B cell (primary cell): ENCODE measurements around the gene MORN4. TPM values are rescaled to one million over a fixed set of nuclear protein-coding genes. Genes with fewer than 3 reads are reported as not detected.

Experiments used
- ATAC-seq: fragments of 200-7000 bp; cut with Tn5 transposase; one replicate; pipeline ENCODE4 v1.10.0; 2021; ENCODE audit warnings: low read depth, mild to moderate bottlenecking, moderate number of reproducible peaks, moderate library complexity
- CTCF ChIA-PET: fragments of 350-600 bp; sonication (Branson Sonifier 250); formaldehyde crosslinking; loops from one replicate; lab custom pipeline; 2021; ENCODE audit warnings: antibody characterized with exemption, inconsistent platforms; lab: Charles Lee
- POLR2A ChIA-PET: fragments of 350-600 bp; sonication (Branson Sonifier 250); formaldehyde crosslinking; loops from one replicate; lab custom pipeline; 2021; ENCODE audit warnings: antibody characterized with exemption; lab: Charles Lee
- DNase-seq: peaks from one replicate; pipeline ENCODE4 v3.0.0; 2013
- H2AFZ ChIP-seq: 2 replicates; pipeline ENCODE4 v1.6.1; 2012; ENCODE audit warnings: mild to moderate bottlenecking, low read depth, low read length; ENCODE audit not compliant: insufficient read depth, poor library complexity, severe bottlenecking
- H3K27ac ChIP-seq, 2 donors: 1 replicate in 1 of 2; 2 replicates in 1 of 2; pipeline ENCODE4 v1.5.1; 2012 to 2013; ENCODE audit warnings: low read length in 2 of 2, mild to moderate bottlenecking in 2 of 2, moderate library complexity in 1 of 2
- H3K27me3 ChIP-seq, 4 experiments: fragments of 200-600 bp in 1 of 4; sonication (generic) in 1 of 4; replicated peaks in 1 of 4; 1 replicate in 2 of 4; 2 replicates in 2 of 4; pipeline versions ENCODE4 v1.6.1 to v1.7.0; 2013 to 2016; ENCODE audit warnings: low read length in 3 of 4, mild to moderate bottlenecking in 2 of 4, mixed read lengths in 1 of 4, moderate library complexity in 1 of 4; ENCODE audit not compliant: insufficient read depth in 4 of 4, control insufficient read depth in 3 of 4; ENCODE audit errors: control extremely low read depth in 1 of 4
- H3K36me3 ChIP-seq, 2 experiments: replicated peaks in 1 of 2; 1 replicate in 1 of 2; 2 replicates in 1 of 2; pipeline versions ENCODE4 v1.6.1 to v1.7.1; 2013; ENCODE audit warnings: low read length in 1 of 2; ENCODE audit not compliant: insufficient read depth in 2 of 2, control insufficient read depth in 1 of 2; ENCODE audit errors: control extremely low read depth in 1 of 2, extremely low read depth in 1 of 2
- H3K4me1 ChIP-seq, 2 donors: fragments of 200-600 bp in 1 of 2; sonication (generic) in 1 of 2; 1 replicate in 1 of 2; 2 replicates in 1 of 2; pipeline versions ENCODE4 v1.5.1 to v1.6.1; 2013 to 2017; ENCODE audit warnings: low read length in 2 of 2; ENCODE audit not compliant: control insufficient read depth in 2 of 2, insufficient read depth in 2 of 2
- H3K4me2 ChIP-seq: replicated peaks from 2 replicates; pipeline ENCODE3; 2012; ENCODE audit warnings: mild to moderate bottlenecking, low read depth, low read length; ENCODE audit not compliant: poor library complexity, severe bottlenecking
- H3K4me3 ChIP-seq, 5 experiments: fragments of 200-600 bp in 1 of 5; sonication (generic) in 1 of 5; 1 replicate in 3 of 5; 2 replicates in 2 of 5; pipeline versions ENCODE4 v1.5.1 to v1.7.0; 2011 to 2016; ENCODE audit warnings: low read length in 4 of 5, mild to moderate bottlenecking in 4 of 5, low read depth in 2 of 5, control low read depth in 1 of 5, moderate library complexity in 1 of 5; ENCODE audit not compliant: insufficient read depth in 1 of 5; ENCODE audit errors: control extremely low read depth in 1 of 5, extremely low read depth in 1 of 5
- H3K79me2 ChIP-seq: fragments of 200-600 bp; sonication (generic); one replicate; pipeline ENCODE4 v1.6.0; 2016; ENCODE audit warnings: low read length; ENCODE audit not compliant: control insufficient read depth, insufficient read depth
- H3K9ac ChIP-seq: fragments of 200-600 bp; sonication (generic); 2 replicates; pipeline ENCODE4 v1.6.1; 2017; ENCODE audit warnings: mild to moderate bottlenecking, low read length, moderate library complexity
- H3K9me3 ChIP-seq, 3 donors: one replicate each; pipeline versions ENCODE4 v1.6.1 to v1.7.1; 2013; ENCODE audit warnings: low read length in 2 of 3; ENCODE audit not compliant: control insufficient read depth in 2 of 3, insufficient read depth in 1 of 3; ENCODE audit errors: control extremely low read depth in 1 of 3
- H4K20me1 ChIP-seq: 2 replicates; pipeline ENCODE4 v1.6.0; 2012; ENCODE audit warnings: mild to moderate bottlenecking, low read length; ENCODE audit not compliant: insufficient read depth, control insufficient read depth, poor library complexity, severe bottlenecking
- H3K27ac Mint-ChIP-seq: one replicate; pipeline ENCODE4 v1.8.0; 2021; ENCODE audit warnings: mixed read lengths
- H3K27me3 Mint-ChIP-seq: one replicate; pipeline ENCODE4 v1.8.0; 2021; ENCODE audit warnings: mixed read lengths
- H3K4me1 Mint-ChIP-seq: one replicate; pipeline ENCODE4 v1.8.0; 2021; ENCODE audit warnings: mixed read lengths
- H3K4me3 Mint-ChIP-seq: one replicate; pipeline ENCODE4 v1.8.0; 2021; ENCODE audit warnings: mixed read lengths
- H3K9me3 Mint-ChIP-seq: one replicate; pipeline ENCODE4 v1.8.0; 2022; ENCODE audit warnings: mixed read lengths; ENCODE audit not compliant: insufficient read depth
- EZH2 ChIP-seq: IDR thresholded peaks from 2 replicates; pipeline ENCODE4 v1.6.1; 2012; ENCODE audit warnings: borderline replicate concordance, low read depth, mild to moderate bottlenecking, moderate library complexity, low read length; ENCODE audit not compliant: insufficient read depth, poor library complexity, severe bottlenecking
- WGBS: methylation state at CpG from one replicate; pipeline ENCODE4 v1.1.5; 2013; ENCODE audit warnings: missing lambda C conversion rate; ENCODE audit not compliant: insufficient coverage; 5-methylcytosine and 5-hydroxymethylcytosine counted together
- intact Hi-C: fragments of 100-400 bp; cut with micrococcal nuclease; formaldehyde crosslinking; loops from one replicate; pipeline ENCODE4 v1.10.0; 2022
- polyA plus RNA-seq: library from polyadenylated mRNA; depleted of rRNA; stranded (reverse); fragments of >200 nt; gene quantifications from 2 replicates; pipeline ENCODE4 v1.2.3, GENCODE V29; 2012
- total RNA-seq, 2 donors: library from RNA; stranded (reverse); fragments of 120-200 nt in 1 of 2; gene quantifications; 1 replicate in 1 of 2; 2 replicates in 1 of 2; pipeline versions ENCODE4 v1.2.3 to v1.2.4, GENCODE V29; 2013 to 2022
- TF ChIP-seq, protein P1 (sequence below): fragments of 200-600 bp; IDR thresholded peaks from one replicate; pipeline ENCODE4 v1.8.0; 2022; ENCODE audit warnings: antibody characterized with exemption, mild to moderate bottlenecking

MORN4 gene
- total and polyA plus RNA-seq, 2 donors (not counting 1 experiment from before 2014, with no cell fraction given) = 1.5 to 2.8 TPM

DNA sequence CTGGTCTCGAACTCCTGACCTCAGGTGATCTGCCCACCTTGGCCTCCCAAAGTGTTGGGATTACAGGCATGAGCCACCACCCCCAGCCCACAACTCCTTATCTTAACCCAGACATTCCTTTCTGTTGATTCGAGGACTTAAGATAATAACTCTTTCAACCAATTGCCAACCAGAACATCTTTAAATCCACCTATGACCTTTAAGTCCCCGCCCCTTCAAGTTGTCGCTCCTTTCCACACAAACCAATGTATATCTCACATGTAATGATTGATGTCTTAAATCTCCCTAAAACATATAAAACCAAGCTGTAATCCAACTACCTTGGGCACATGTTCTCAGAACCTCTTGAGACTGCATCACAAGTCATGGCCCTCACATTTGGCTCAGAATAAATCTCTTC is 68.5 kb downstream of the MORN4 start:
- no peak for ATAC-seq
- intact Hi-C loops = no loop called here
- no peaks in the 10 kb centered on the region for H3K27me3 Mint-ChIP-seq
- Histone ChIP-seq H3K79me2 (no peaks in the 10 kb centered on the region), H3K9me3 (no peaks in the 10 kb centered on the region), H2AFZ (no peak overlapping the region), H3K9ac (no peak overlapping the region), H3K4me1 (no peaks in the 10 kb centered on the region), H3K27me3 (no peaks in the 10 kb centered on the region), H4K20me1 (no peaks in the 10 kb centered on the region), H3K4me2 (no peak overlapping the region), H3K27ac (no peak overlapping the region), H3K4me3 (no peak overlapping the region), H3K36me3 (no peaks in the 10 kb centered on the region)
- 93% methylated on average over 3 of the region's 4 CpGs for WGBS
- H3K9me3 Mint-ChIP-seq = no peaks in the 10 kb centered on the region
- H3K27ac Mint-ChIP-seq = no peak overlapping the region
- H3K4me3 Mint-ChIP-seq = no peak overlapping the region
- CTCF ChIA-PET = no interaction called here
- no peak for TF ChIP-seq EZH2
- TF ChIP-seq, protein P1, sequence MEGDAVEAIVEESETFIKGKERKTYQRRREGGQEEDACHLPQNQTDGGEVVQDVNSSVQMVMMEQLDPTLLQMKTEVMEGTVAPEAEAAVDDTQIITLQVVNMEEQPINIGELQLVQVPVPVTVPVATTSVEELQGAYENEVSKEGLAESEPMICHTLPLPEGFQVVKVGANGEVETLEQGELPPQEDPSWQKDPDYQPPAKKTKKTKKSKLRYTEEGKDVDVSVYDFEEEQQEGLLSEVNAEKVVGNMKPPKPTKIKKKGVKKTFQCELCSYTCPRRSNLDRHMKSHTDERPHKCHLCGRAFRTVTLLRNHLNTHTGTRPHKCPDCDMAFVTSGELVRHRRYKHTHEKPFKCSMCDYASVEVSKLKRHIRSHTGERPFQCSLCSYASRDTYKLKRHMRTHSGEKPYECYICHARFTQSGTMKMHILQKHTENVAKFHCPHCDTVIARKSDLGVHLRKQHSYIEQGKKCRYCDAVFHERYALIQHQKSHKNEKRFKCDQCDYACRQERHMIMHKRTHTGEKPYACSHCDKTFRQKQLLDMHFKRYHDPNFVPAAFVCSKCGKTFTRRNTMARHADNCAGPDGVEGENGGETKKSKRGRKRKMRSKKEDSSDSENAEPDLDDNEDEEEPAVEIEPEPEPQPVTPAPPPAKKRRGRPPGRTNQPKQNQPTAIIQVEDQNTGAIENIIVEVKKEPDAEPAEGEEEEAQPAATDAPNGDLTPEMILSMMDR = no peak
- DNase-seq = no peak
- POLR2A ChIA-PET = no interaction called here
- peaks cover 2% of the 10 kb centered on the region for H3K4me1 Mint-ChIP-seq

Other genes with a start within 250 kb of the MORN4 start
- 33.6 and 35.7 TPM in 2 replicates for gene RRP12, start 232.2 kb downstream of the MORN4 start, total RNA-seq
- 19.3 and 22.8 TPM in 2 replicates for gene RRP12, start 232.2 kb downstream of the MORN4 start, polyA plus RNA-seq
- 80.3 and 83.4 TPM in 2 replicates for gene PGAM1, start 207.3 kb downstream of the MORN4 start, total RNA-seq
- gene PGAM1, start 207.3 kb downstream of the MORN4 start, polyA plus RNA-seq = 28.8 and 48.7 TPM in 2 replicates
- gene EXOSC1, start 187.5 kb downstream of the MORN4 start, total RNA-seq = 44.5 and 49.0 TPM in 2 replicates
- gene EXOSC1, start 187.5 kb downstream of the MORN4 start, polyA plus RNA-seq = 26.4 and 32.2 TPM in 2 replicates
- 35.6 and 41.5 TPM in 2 replicates for gene ZDHHC16, start 187.3 kb downstream of the MORN4 start, total RNA-seq
- 21.0 and 24.1 TPM in 2 replicates for gene ZDHHC16, start 187.3 kb downstream of the MORN4 start, polyA plus RNA-seq
- gene MMS19, start 135.1 kb downstream of the MORN4 start, total RNA-seq = 78.0 and 82.1 TPM in 2 replicates
- 102 TPM in 2 replicates for gene MMS19, start 135.1 kb downstream of the MORN4 start, polyA plus RNA-seq
- 1.7 and 1.8 TPM in 2 replicates for gene UBTD1, start 134.6 kb downstream of the MORN4 start, total RNA-seq
- 1.2 and 1.3 TPM in 2 replicates for gene UBTD1, start 134.6 kb downstream of the MORN4 start, polyA plus RNA-seq
- gene ANKRD2, start 60.7 kb downstream of the MORN4 start, total RNA-seq = not detected in 2 replicates
- not detected in 2 replicates for gene ANKRD2, start 60.7 kb downstream of the MORN4 start, polyA plus RNA-seq
- not detected in 2 replicates for gene HOGA1, start 49.1 kb downstream of the MORN4 start, total RNA-seq
- not detected in 2 replicates for gene HOGA1, start 49.1 kb downstream of the MORN4 start, polyA plus RNA-seq
- not detected in 2 replicates for gene C10orf62, start 43.8 kb downstream of the MORN4 start, total RNA-seq
- gene C10orf62, start 43.8 kb downstream of the MORN4 start, polyA plus RNA-seq = not detected in 2 replicates
- gene PI4K2A, start 7.2 kb upstream of the MORN4 start, total RNA-seq = 17.7 and 18.4 TPM in 2 replicates
- gene PI4K2A, start 7.2 kb upstream of the MORN4 start, polyA plus RNA-seq = 7.9 and 26.6 TPM in 2 replicates
- 3.4 and 3.9 TPM in 2 replicates for gene AVPI1, start 53.7 kb upstream of the MORN4 start, total RNA-seq
- gene AVPI1, start 53.7 kb upstream of the MORN4 start, polyA plus RNA-seq = 3.6 and 4.0 TPM in 2 replicates
- 0.54 and 0.80 TPM in 2 replicates for gene MARVELD1, start 80.2 kb upstream of the MORN4 start, total RNA-seq
- 0.26 and 0.45 TPM in 2 replicates for gene MARVELD1, start 80.2 kb upstream of the MORN4 start, polyA plus RNA-seq
- gene ZFYVE27, start 103.6 kb upstream of the MORN4 start, total RNA-seq = 79.0 and 79.7 TPM in 2 replicates
- 50.4 and 55.2 TPM in 2 replicates for gene ZFYVE27, start 103.6 kb upstream of the MORN4 start, polyA plus RNA-seq
- gene SFRP5, start 138.5 kb upstream of the MORN4 start, total RNA-seq = not detected in 2 replicates
- gene SFRP5, start 138.5 kb upstream of the MORN4 start, polyA plus RNA-seq = not detected in 2 replicates
- not detected in 2 replicates for gene GOLGA7B, start 216.3 kb upstream of the MORN4 start, total RNA-seq
- 0.01 and 0.19 TPM in 2 replicates for gene GOLGA7B, start 216.3 kb upstream of the MORN4 start, polyA plus RNA-seq